Measurements from ENCODE around the gene PXN.
"Not testable (repeated sequence)": the region's sequence is repeated elsewhere in the genome, so short reads cannot be mapped to it uniquely, and the experiment has no call there.

Gene PXN

GRCh38 chr12:120239776-120240494, 25.6 kb downstream of the PXN start:
- no peak for DNase-seq

GRCh38 chr12:120238839-120239445, 26.6 kb downstream of the PXN start:
- no peak for DNase-seq

- DNase-seq: no peak
Observed at GRCh38 chr12:120238217-120238616, 27.3 kb downstream of the PXN start.

GRCh38 chr12:120237360-120238171, 28.0 kb downstream of the PXN start:
- no peak for DNase-seq

- not testable (repeated sequence) for DNase-seq
Observed at GRCh38 chr12:120236809-120237208, 28.7 kb downstream of the PXN start.

- DNase-seq: no peak
Observed at GRCh38 chr12:120235369-120236323, 29.9 kb downstream of the PXN start.

GRCh38 chr12:120234643-120235368, 30.7 kb downstream of the PXN start:
- no peak for DNase-seq

- DNase-seq: peak; percentile 72
Observed at GRCh38 chr12:120231316-120232011, 34.1 kb downstream of the PXN start.

- no peak for DNase-seq
Observed at GRCh38 chr12:120230974-120231315, 34.6 kb downstream of the PXN start.

- no peak for DNase-seq
Observed at GRCh38 chr12:120230326-120230973, 35.1 kb downstream of the PXN start.

GRCh38 chr12:120229487-120230325, 35.8 kb downstream of the PXN start:
- no peak for DNase-seq

GRCh38 chr12:120229071-120229486, 36.5 kb downstream of the PXN start:
- no peak for DNase-seq

GRCh38 chr12:120228291-120229070, 37.0 kb downstream of the PXN start:
- DNase-seq: peak; percentile 89

- DNase-seq: no peak
Observed at GRCh38 chr12:120228041-120228290, 37.6 kb downstream of the PXN start.

- DNase-seq: no peak
Observed at GRCh38 chr12:120227233-120228040, 38.1 kb downstream of the PXN start.

GRCh38 chr12:120225852-120226640, 39.5 kb downstream of the PXN start:
- DNase-seq: no peak

- no peak for DNase-seq
Observed at GRCh38 chr12:120225200-120225558, 40.4 kb downstream of the PXN start.
